Measurements from ENCODE around the gene EVI2B. TPM values are rescaled to one million over a fixed set of nuclear protein-coding genes. Genes with fewer than 3 reads are reported as not detected.

Gene EVI2B
- total and polyA plus RNA-seq, 9 donors, result 1.7 to 31.9 (median 3.0) TPM

GRCh38 chr17:31327534-31328159 lies 13.8 kb upstream of the EVI2B start:
- Histone ChIP-seq H3K4me1 (ENCODE audit: insufficient read depth) (no peaks in the 10 kb centered on the region), H3K27me3 (no peaks in the 10 kb centered on the region), H3K27ac (no peak overlapping the region), H3K36me3 (no peaks in the 10 kb centered on the region), H3K4me3 (no peak overlapping the region), H3K9me3 (no peaks in the 10 kb centered on the region)
- no peak for DNase-seq
- TF ChIP-seq EP300 (IDR thresholded peaks at IDR 0.05) (no peak), CTCF (IDR thresholded peaks at IDR 0.05) (no peak), POLR2A (IDR thresholded peaks at IDR 0.05) (no peak)
- intact Hi-C loops (cut with DNase I), result no loop called here
- WGBS, 3 donors, result 92 to 95% (median 94%) methylated on average over 12 of the region's 12 CpGs

GRCh38 chr17:31323551-31323950 lies 9.7 kb upstream of the EVI2B start:
- no peak for DNase-seq
- Histone ChIP-seq H3K36me3 (no peaks in the 10 kb centered on the region), H3K27ac (no peak overlapping the region), H3K4me1 (ENCODE audit: insufficient read depth) (no peaks in the 10 kb centered on the region), H3K4me3 (no peak overlapping the region), H3K9me3 (no peaks in the 10 kb centered on the region), H3K27me3 (no peaks in the 10 kb centered on the region)
- intact Hi-C loops (cut with DNase I), result no loop called here
- TF ChIP-seq CTCF (IDR thresholded peaks at IDR 0.05), result no peak
- TF ChIP-seq EP300 (IDR thresholded peaks at IDR 0.05), result no peak
- TF ChIP-seq POLR2A (IDR thresholded peaks at IDR 0.05), result no peak

GRCh38 chr17:31321966-31322365 lies 8.1 kb upstream of the EVI2B start:
- TF ChIP-seq EP300 (IDR thresholded peaks at IDR 0.05), result no peak
- no peak for TF ChIP-seq CTCF (IDR thresholded peaks at IDR 0.05)
- TF ChIP-seq POLR2A (IDR thresholded peaks at IDR 0.05), result no peak
- Histone ChIP-seq H3K36me3 (no peaks in the 10 kb centered on the region), H3K4me1 (ENCODE audit: insufficient read depth) (no peaks in the 10 kb centered on the region), H3K4me3 (no peak overlapping the region), H3K9me3 (no peaks in the 10 kb centered on the region), H3K27me3 (no peaks in the 10 kb centered on the region), H3K27ac (no peak overlapping the region)
- 93 to 97% (median 95%) methylated on average over 4 of the region's 4 CpGs for WGBS, 3 donors
- no peak for DNase-seq
- intact Hi-C loops (cut with DNase I), result no loop called here

GRCh38 chr17:31321481-31321880 lies 7.6 kb upstream of the EVI2B start, which contains the start of gene EVI2A:
TSS of gene EVI2A (minus strand) at chr17:31321622. CDS start at chr17:31319013, 2,609 bp downstream.
- intact Hi-C loops (cut with DNase I), result no loop called here
- Histone ChIP-seq H3K27ac (no peak within 1 kb of the TSS), H3K4me1 (ENCODE audit: insufficient read depth) (no peaks in the 10 kb centered on the region), H3K36me3 (no peaks in the 10 kb centered on the region), H3K4me3 (no peak within 1 kb of the TSS), H3K27me3 (no peaks in the 10 kb centered on the region), H3K9me3 (no peaks in the 10 kb centered on the region)
- TF ChIP-seq EP300 (IDR thresholded peaks at IDR 0.05) (no peak), CTCF (IDR thresholded peaks at IDR 0.05) (no peak), POLR2A (IDR thresholded peaks at IDR 0.05) (no peak)
- WGBS, 3 donors, result 80 to 89% (median 85%) methylated on average over 3 of the region's 3 CpGs
- DNase-seq, result no peak

Measured in ovary (tissue), 9 donors.